Common myeloid progenitor, CD34-positive (primary cell): Measurements from ENCODE around the gene ZNF554.

Experiments
- CTCF ChIA-PET: fragments of 350-600 bp; sonication (Branson Sonifier 250); formaldehyde crosslinking; loops from one replicate; lab custom pipeline; 2021; ENCODE audit warnings: antibody characterized with exemption; lab: Charles Lee
- POLR2A ChIA-PET: fragments of 350-600 bp; sonication (Branson Sonifier 250); formaldehyde crosslinking; loops from one replicate; lab custom pipeline; 2021; ENCODE audit warnings: antibody characterized with exemption; lab: Charles Lee
- DNase-seq, 3 donors: peaks; one replicate each; pipeline versions ENCODE4 v3.0.0 to v3.0.0-alpha.2; 2013
- H3K27ac ChIP-seq, 2 experiments: 1 replicate in 1 of 2; 2 replicates in 1 of 2; pipeline ENCODE4 v1.7.0; 2013; ENCODE audit warnings: inconsistent platforms in 2 of 2, low read length in 2 of 2, mild to moderate bottlenecking in 2 of 2, low read depth in 1 of 2, moderate library complexity in 1 of 2; ENCODE audit not compliant: severe bottlenecking in 2 of 2, insufficient read depth in 1 of 2, poor library complexity in 1 of 2
- H3K27me3 ChIP-seq, 5 experiments: replicated peaks in 2 of 5; 1 replicate in 3 of 5; 2 replicates in 2 of 5; pipeline versions ENCODE4 v1.6.1 to v1.7.0; 2013; ENCODE audit warnings: low read length in 4 of 5, mild to moderate bottlenecking in 2 of 5, moderate library complexity in 2 of 5, inconsistent platforms in 1 of 5; ENCODE audit not compliant: insufficient read depth in 5 of 5, control insufficient read depth in 4 of 5
- H3K36me3 ChIP-seq, 4 experiments: 1 replicate in 2 of 4; 2 replicates in 2 of 4; pipeline versions ENCODE4 v1.6.1 to v1.7.0; 2013; ENCODE audit warnings: low read length in 3 of 4, control low read depth in 1 of 4, mild to moderate bottlenecking in 1 of 4; ENCODE audit not compliant: control insufficient read depth in 4 of 4, insufficient read depth in 4 of 4
- H3K4me1 ChIP-seq, 4 experiments: 1 replicate in 3 of 4; 2 replicates in 1 of 4; pipeline versions ENCODE4 v1.6.1 to v1.7.1; 2013; ENCODE audit warnings: low read length in 3 of 4, mild to moderate bottlenecking in 3 of 4, control low read depth in 1 of 4, inconsistent platforms in 1 of 4, moderate library complexity in 1 of 4; ENCODE audit not compliant: control insufficient read depth in 4 of 4, insufficient read depth in 4 of 4; ENCODE audit errors: control extremely low read depth in 1 of 4
- H3K4me3 ChIP-seq, 7 experiments: 1 replicate in 4 of 7; 2 replicates in 3 of 7; pipeline versions ENCODE4 v1.5.1 to v1.7.0; 2013; ENCODE audit warnings: mild to moderate bottlenecking in 7 of 7, low read length in 6 of 7, moderate library complexity in 6 of 7, inconsistent platforms in 2 of 7, low read depth in 2 of 7, control low read depth in 1 of 7; ENCODE audit not compliant: insufficient read depth in 4 of 7, control insufficient read depth in 1 of 7; ENCODE audit errors: extremely low read depth in 1 of 7
- H3K9me3 ChIP-seq, 5 experiments: 1 replicate in 4 of 5; 2 replicates in 1 of 5; pipeline versions ENCODE4 v1.6.1 to v1.7.1; 2013; ENCODE audit warnings: low read length in 4 of 5, mild to moderate bottlenecking in 2 of 5, inconsistent platforms in 1 of 5, low read depth in 1 of 5, moderate library complexity in 1 of 5; ENCODE audit not compliant: control insufficient read depth in 4 of 5, insufficient read depth in 2 of 5; ENCODE audit errors: control extremely low read depth in 1 of 5
- WGBS: methylation state at CpG from one replicate; pipeline ENCODE4 v1.1.5; 2013; ENCODE audit not compliant: insufficient coverage; 5-methylcytosine and 5-hydroxymethylcytosine counted together

The ZNF554 gene

GRCh38 chr19:2827840-2828489 lies 8.3 kb downstream of the ZNF554 start:
- CTCF ChIA-PET, result interaction anchor here (1.1 kb wide), 1 partner anchor 10 kb away, joined by 3 read pairs; no protein-coding TSS in a partner anchor
- no peak overlapping the region for H3K27ac ChIP-seq
- POLR2A ChIA-PET, result no interaction called here
- no peaks in the 10 kb centered on the region for H3K27me3 ChIP-seq
- H3K9me3 ChIP-seq, result peaks cover 7 to 64% (median 50%) of the 10 kb centered on the region in 5 experiments
- H3K36me3 ChIP-seq, result peaks cover 11 to 67% (median 38%) of the 10 kb centered on the region in 4 experiments
- no peak overlapping the region for H3K4me3 ChIP-seq
- WGBS, result 96% methylated on average over 13 of the region's 13 CpGs
- H3K4me1 ChIP-seq, result no peaks in the 10 kb centered on the region
- DNase-seq, result no peak

- peaks cover 0 to 80% (median 59%) of the 10 kb centered on the region in 5 experiments for H3K9me3 ChIP-seq
- H3K27ac ChIP-seq, result no peak overlapping the region
- POLR2A ChIA-PET, result no interaction called here
- 96% methylated on average over 18 of the region's 19 CpGs for WGBS
- DNase-seq, result no peak
- H3K36me3 ChIP-seq, result peaks cover 4 to 54% (median 30%) of the 10 kb centered on the region in 4 experiments
- H3K4me3 ChIP-seq, result no peak overlapping the region
- no peaks in the 10 kb centered on the region for H3K4me1 ChIP-seq
- CTCF ChIA-PET, result interaction anchor here (1.5 to 3.2 kb wide), 4 partner anchors 10 to 35 kb away, joined by 4 to 12 read pairs (median 6); partner anchors contain the start of gene ZNF554
- H3K27me3 ChIP-seq, result no peaks in the 10 kb centered on the region
Observed at GRCh38 chr19:2834294-2834871, 14.7 kb downstream of the ZNF554 start.

- ChIA-PET POLR2A (no interaction called here), CTCF (interaction anchor here (0.6 to 1.6 kb wide), 5 partner anchors 9 to 18 kb away, joined by 3 to 6 read pairs (median 3); partner anchors contain the start of gene ZNF554)
- DNase-seq, result no peak
- H3K27me3 ChIP-seq, result no peaks in the 10 kb centered on the region
- H3K4me1 ChIP-seq, result peaks cover 4 to 12% (median 11%) of the 10 kb centered on the region in 4 experiments
- WGBS, result 100% methylated on average over 1 of the region's 4 CpGs
- peaks cover 2 to 43% (median 26%) of the 10 kb centered on the region in 4 experiments for H3K36me3 ChIP-seq
- H3K27ac ChIP-seq, result no peak overlapping the region
- H3K9me3 ChIP-seq, result peaks cover 0 to 58% (median 47%) of the 10 kb centered on the region in 5 experiments
- H3K4me3 ChIP-seq, result no peak overlapping the region
Observed at GRCh38 chr19:2837430-2837829, 17.8 kb downstream of the ZNF554 start.

DNA sequence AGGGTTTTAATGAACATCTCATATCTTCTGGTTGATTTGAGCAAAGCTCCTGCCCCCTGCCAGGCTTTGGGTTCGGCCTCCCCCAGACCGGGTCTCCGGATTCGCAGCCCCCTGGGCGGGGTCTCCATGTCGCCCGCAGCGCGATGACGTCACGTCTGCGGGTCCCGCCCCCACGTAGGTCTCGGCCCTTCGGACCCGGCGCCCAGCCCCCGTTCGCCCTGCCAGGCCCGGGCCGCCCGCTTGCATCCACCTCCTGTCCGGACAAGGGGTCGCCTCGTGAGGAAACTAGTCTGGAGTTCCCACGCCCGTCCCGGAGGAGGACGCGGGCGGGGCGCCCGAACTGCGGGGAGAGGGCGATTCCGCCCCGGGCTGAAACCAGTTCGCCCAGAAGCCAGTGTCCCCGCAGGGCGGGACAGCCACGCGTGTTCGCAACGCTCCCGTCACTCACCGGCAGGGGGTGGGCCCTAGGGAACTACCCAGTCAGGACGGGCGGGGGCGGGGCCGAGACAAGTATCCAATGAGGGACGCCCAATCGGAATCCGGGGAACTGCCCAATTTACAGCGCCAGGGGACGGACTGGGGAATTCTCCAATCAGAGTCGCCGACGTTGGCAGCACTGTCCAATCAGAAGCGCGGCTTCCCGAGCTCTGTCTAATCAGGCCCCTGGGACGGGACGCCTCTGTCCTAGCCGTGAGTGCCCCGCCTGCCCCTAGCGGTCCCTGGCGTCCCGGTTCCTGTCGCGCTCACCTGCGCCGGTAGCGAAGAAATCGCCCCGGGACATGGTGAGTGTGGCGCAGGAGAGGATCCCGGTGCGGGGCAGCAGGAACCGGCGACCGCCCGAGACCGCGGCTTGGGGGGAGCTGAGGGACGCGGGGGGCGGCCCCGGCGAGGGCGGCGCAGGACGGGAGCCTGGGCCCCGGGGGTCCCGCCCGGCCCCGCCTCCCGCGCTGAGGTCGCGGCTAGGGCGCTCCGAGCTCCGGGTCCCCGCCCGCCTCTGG lies 21.4 kb downstream of the ZNF554 start, which contains the start of gene ZNF555:
TSS of gene ZNF555 (plus strand) at position 682 of the 998 bp plus-strand sequence. CDS start at position 780, 98 bp downstream.
- Histone ChIP-seq H3K36me3 (peaks cover 2 to 27% (median 9%) of the 10 kb centered on the region in 4 experiments), H3K27me3 (no peaks in the 10 kb centered on the region), H3K4me3 (peak within 1 kb of the TSS; percentile 58 to 88 (median 81)), H3K27ac (peak within 1 kb of the TSS; percentile 58 to 88), H3K9me3 (peaks cover 1 to 35% (median 28%) of the 10 kb centered on the region in 5 experiments), H3K4me1 (peaks cover 5 to 15% (median 15%) of the 10 kb centered on the region in 4 experiments)
- under 1% methylated on average over 102 of the region's 106 CpGs for WGBS
- peak; percentile 99 to 100 (median 99) for DNase-seq
- POLR2A ChIA-PET, result interaction anchor here (0.7 to 1.9 kb wide), 7 partner anchors 13 to 301 kb away, joined by 3 to 8 read pairs (median 3); partner anchors contain the start of gene ZNF57
- CTCF ChIA-PET, result interaction anchor here (0.7 to 1.8 kb wide), 4 partner anchors 21 to 193 kb away, joined by 3 to 5 read pairs (median 3); partner anchors contain the start of gene ZNF554

DNA sequence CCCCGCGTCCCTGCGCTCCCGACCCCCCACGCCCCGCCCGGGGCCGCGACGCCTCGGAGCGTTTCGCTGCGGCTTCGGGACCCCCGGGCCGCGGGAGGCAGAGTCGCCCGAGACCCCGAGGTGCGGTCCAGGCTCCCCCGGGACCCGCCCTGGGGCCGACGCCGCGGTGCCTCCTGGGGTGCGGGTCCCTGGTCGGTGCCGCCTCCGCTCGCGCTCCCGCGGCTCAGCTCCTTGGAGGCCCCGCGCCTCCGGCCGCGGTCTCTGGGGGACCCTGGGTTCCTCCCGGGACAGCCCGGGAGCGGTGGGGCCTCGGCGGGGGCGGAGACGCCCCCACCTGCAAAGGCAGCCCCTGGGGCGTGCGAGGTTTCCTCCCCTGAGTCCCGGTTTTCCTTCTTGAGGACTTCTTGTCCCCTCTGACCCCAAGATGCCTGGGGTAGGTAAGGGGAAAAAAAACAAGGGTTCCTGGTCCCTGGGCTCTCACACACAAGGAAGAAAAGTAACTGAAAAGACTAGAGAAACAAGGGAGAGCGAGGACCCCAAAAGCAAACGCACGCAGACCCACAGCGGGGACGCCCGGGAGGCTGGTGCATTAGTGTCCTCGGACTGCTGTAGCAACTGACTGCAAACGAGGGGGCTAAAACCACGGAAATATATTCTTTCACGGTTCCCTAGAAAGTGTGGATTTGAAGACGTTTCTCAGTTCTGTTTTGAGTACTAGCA lies 22.3 kb downstream of the ZNF554 start:
- DNase-seq, result peak in 2 of 3 donors; percentile 26 to 43
- Histone ChIP-seq H3K4me1 (peaks cover 5 to 15% (median 15%) of the 10 kb centered on the region in 4 experiments), H3K27ac (peak overlapping the region; percentile 25 to 88), H3K36me3 (peaks cover 2 to 25% (median 12%) of the 10 kb centered on the region in 4 experiments), H3K27me3 (no peaks in the 10 kb centered on the region), H3K4me3 (peak overlapping the region; percentile 57 to 88 (median 81)), H3K9me3 (peaks cover 1 to 35% (median 27%) of the 10 kb centered on the region in 5 experiments)
- CTCF ChIA-PET, result interaction anchor here (0.7 to 1.3 kb wide), 2 partner anchors 22 to 194 kb away, joined by 3 to 5 read pairs; partner anchors contain the start of gene ZNF554
- POLR2A ChIA-PET, result interaction anchor here (0.7 to 1.9 kb wide), 6 partner anchors 12 to 300 kb away, joined by 3 to 8 read pairs (median 3); no protein-coding TSS in a partner anchor
- WGBS, result 1% methylated on average over 50 of the region's 62 CpGs

DNA sequence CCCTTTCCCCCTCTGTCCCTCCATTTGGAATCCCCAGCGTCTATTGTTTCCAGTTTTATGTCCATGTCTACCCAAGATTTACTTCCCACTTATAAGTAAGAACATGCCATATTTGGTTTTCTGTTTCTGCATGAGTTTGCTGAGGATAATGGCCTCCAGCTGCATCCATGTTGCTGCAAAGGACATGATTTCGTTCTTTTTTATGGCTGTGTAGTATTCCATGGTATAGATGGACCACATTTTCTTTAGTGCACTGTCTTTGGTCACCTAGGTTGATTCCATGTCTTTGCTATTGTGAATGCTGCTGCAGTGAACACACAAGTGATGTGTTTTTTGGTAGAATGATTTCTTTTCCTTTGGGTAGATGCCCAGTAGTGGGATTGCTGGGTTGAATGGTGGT lies 25.4 kb downstream of the ZNF554 start:
- POLR2A ChIA-PET, result no interaction called here

More for the DNA sequence above, 25.4 kb downstream of the ZNF554 start:
- no peak for DNase-seq
- Histone ChIP-seq H3K27me3 (no peaks in the 10 kb centered on the region), H3K27ac (no peak overlapping the region), H3K4me1 (peaks cover 5 to 15% (median 15%) of the 10 kb centered on the region in 4 experiments), H3K36me3 (peaks cover 4 to 32% (median 17%) of the 10 kb centered on the region in 4 experiments), H3K9me3 (peaks cover 5 to 41% (median 30%) of the 10 kb centered on the region in 5 experiments), H3K4me3 (no peak overlapping the region)
- CTCF ChIA-PET, result no interaction called here
- 100% methylated on average over 1 of the region's 2 CpGs for WGBS
